Ammon's horn (tissue), 1 donor: ENCODE data around the gene TWNK.

Source experiments
- DNase-seq: peaks from one replicate; pipeline ENCODE4 v3.0.0-alpha.2; 2016; ENCODE audit warnings: low spot score

TWNK gene

DNA sequence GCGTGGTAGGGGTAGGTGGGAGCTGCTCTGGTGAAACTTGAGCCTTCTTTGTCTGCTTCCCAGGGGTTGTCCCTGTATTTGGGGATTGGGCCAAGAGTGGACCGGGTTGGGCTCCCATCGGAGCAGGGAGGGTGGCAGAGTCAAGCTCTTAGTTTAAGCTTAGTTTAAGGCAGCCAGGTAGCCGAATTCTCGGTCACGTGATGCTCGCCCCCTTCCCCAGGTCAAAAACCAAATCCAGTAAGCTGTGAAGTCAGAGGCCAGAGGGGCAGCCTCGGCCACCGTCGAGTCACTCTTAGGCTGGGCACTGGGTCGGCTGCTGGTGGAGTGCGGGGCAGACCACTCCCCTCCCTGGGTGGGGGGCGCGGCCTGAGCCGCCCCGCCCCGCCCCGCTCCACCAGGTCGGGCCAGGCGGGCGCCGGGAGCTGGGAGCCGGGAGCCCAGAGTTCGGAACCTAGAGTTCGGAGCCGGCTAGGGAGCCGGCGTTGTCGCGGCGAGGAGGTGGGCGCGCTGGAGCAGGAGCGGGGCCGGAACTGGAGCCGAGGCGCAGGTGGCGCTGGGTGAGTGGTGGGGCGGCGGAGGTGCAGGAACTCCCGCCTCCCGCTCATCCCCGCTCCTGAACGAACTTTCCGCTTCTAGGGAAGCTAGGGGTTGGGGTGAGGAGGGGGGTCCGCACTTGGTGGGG, 9.5 kb downstream of the TWNK start:
- no peak for DNase-seq

GRCh38 chr10:100997360-100998182, 10.2 kb downstream of the TWNK start:
- peak; percentile 64 for DNase-seq

DNA sequence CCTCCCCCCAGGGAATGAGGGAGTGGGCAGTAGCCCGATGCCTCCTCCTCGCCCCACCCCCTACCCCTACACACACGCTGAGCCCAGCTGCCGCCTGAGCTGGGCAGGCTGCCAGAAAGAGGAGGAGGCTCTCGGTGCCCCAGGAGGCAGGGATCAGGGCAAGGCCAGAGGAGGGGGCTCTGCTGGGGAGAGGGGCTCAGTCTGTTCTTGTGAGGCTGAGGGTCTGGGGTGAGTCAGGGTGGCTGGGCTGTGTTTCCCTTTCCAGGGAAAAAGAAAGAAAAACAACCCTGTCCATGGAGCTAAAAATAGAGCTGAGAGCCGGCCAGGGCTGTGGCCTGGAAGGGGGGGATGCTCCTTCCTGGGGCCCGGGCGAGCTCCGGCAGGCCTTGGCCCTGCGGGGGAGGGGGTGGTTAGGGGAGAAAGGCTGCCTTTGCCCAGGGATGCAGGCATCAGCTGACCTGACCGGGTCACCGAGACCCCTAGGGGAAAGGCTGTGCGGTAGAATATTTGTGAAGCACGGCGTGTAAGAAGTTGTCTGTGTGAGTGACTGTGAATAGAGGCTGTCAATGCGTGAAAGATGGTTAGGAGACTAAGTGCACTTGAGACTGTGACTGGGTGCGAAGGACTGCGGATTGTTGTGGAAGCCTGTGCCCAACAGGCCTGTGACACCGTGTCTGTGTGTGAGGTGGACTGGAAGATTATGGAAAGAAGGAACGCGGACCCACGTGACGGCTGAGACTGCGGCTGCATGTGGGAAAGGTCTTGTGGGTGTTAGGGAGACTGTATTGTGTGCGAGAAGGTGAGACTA, 11.0 kb downstream of the TWNK start:
- DNase-seq, result peak; percentile 95

DNA sequence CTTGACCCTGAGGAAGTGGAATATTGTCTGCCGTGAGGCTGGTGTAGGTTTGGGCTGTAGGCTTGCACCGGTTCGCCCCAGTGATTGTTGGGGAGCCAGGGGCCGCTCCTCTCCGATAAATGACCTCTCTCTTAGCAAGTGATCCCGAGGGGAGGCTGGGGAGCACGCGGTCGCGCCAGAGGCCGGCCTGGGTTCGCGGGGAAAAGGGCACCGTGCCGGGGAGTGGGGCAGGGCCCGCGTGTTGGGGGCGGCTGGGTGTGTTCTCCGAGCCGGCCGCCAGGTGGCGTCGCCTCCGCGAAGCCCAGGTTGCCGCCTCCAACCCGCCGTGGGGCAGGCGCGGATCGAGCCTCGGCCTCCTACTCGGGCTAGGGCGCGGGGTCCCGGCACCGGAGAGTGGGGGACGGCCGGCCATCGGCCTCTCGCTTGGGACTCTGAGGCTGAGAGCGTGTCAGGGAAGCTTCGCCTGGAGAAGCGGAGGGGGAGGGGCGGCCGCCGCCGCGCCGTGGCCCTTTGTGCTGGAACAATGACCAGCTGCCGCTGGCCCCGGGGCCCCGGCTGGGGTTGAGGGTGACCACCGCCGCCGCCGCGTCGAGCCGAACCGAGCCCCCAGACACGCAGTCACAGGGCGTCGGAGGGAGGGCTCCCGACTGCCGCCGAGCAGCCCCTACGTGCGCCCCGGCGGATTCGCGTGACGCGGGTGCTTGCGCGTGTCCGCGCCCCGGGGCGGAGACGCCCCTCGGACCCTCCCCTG, 11.8 kb downstream of the TWNK start:
- DNase-seq, result peak; percentile 84

DNA sequence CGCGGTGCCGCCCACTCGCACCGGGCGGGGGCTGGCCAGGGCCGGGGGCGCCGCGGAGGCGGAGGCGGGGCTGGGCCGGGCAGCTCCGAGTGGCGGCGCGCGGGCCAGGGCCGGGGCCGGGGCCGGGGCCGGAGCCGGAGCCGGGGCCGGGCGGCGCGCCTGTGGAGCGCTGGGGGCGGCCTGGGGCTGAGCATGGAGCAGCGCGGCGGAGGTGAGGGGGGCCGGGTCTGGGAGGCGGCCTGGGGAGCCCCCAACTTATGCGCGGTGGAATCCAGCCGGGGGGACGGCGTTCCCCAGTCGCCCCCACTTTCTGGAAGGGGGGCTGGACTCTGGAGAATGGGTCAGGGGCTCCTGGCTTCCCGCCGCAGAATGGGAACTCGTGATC, 12.4 kb downstream of the TWNK start, which contains the start of gene LZTS2:
TSS of gene LZTS2 (plus strand) at position 67 of the 385 bp plus-strand sequence. CDS start 2,731 bp downstream, outside the sequence.
- no peak for DNase-seq

DNA sequence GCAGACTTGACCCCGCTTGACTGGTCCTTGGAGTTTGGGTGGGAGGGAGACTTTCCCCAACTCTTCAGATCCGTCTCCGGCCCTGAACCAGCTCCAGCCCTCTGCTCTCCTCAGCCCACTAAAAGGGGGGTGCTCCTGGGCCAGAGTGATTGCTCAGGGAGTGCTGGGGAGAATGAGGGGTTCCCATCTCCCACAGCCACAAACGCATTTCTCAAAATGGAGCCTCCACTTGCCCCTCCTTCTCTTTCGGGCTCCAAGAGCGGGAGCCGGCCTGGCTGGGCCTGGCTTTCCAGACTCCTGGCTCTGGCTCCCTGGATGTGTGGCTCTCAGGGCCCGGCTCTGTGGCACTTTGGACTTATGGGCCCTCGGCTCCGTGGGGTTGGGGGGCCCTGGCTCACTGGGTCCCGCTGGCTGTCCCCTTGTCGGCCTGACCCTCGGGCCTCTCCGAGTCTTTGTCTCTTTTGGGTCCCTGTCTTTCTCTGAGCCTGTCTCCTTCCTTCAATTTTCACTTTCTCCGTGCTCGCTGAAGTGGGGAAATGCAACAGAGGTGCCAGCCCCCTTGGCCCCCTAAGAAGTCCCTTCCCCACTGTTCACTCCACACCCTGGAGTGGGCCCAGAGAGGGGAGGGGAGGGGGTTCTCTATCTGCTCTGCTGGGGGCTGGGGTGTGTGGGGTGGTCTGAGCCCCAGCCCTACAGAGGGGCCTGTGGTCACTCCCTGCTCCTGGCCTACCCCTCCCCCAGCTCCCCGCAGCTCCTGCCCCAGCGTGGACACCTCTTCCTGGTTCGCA, 13.0 kb downstream of the TWNK start:
- no peak for DNase-seq

DNA sequence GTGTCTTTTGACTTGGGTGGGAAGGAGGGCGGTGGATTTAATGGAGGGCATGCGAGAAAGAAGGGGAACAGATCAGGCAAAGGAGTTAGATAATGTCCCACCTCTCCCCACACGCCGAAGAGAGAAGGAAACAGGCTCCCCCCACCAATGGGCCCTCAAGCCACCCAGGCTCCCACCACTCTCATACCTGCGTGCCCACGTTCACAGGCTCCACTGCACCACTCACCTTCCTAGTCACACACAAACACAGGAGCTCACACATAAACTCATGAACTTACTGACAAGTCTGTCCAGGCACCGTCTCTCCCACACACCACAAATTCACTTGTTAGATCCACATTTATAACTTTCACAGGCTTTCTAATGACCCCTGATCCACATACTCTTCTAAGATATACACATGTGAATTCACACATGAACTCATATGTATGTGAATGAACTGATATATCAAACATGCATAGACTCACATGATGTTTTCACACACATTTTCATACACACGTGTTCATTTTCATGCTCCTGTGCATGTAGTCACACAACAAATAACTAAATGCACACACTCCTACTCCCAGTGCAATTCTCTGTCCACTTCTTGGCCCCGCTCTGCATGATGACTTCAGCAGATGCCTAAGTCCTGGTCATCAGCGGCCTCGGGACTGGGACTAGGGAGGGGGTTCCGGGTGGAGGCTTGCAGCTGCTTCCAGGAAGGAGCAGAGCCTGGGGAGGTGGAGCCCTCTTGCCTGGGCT, 13.7 kb downstream of the TWNK start:
- peak; percentile 85 for DNase-seq

GRCh38 chr10:101001659-101002035, 14.3 kb downstream of the TWNK start:
- no peak for DNase-seq

DNA sequence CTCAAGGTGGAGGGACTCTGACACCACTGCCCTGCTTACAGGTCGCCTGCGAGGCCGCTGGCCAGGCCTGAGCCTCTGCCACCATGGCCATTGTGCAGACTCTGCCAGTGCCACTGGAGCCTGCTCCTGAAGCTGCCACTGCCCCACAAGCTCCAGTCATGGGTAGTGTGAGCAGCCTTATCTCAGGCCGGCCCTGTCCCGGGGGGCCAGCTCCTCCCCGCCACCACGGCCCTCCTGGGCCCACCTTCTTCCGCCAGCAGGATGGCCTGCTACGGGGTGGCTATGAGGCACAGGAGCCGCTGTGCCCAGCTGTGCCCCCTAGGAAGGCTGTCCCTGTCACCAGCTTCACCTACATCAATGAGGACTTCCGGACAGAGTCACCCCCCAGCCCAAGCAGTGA, 15.1 kb downstream of the TWNK start:
- no peak for DNase-seq

GRCh38 chr10:101003639-101004206, 16.4 kb downstream of the TWNK start:
- no peak for DNase-seq

DNA sequence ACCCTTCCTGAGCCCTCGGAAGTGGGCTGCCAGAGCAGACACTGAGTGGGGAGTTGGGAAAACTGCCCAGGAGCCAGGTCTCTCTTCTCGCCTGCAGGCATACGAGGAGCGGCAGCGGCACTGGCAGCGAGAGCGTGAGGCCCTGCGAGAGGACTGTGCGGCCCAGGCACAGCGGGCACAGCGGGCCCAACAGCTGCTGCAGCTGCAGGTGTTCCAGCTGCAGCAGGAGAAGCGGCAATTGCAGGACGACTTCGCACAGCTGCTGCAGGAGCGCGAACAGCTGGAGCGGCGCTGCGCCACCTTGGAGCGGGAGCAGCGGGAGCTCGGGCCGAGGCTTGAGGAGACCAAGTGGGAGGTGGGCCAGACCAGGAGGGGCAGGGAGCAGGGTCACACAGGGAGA, 18.0 kb downstream of the TWNK start:
- no peak for DNase-seq

DNA sequence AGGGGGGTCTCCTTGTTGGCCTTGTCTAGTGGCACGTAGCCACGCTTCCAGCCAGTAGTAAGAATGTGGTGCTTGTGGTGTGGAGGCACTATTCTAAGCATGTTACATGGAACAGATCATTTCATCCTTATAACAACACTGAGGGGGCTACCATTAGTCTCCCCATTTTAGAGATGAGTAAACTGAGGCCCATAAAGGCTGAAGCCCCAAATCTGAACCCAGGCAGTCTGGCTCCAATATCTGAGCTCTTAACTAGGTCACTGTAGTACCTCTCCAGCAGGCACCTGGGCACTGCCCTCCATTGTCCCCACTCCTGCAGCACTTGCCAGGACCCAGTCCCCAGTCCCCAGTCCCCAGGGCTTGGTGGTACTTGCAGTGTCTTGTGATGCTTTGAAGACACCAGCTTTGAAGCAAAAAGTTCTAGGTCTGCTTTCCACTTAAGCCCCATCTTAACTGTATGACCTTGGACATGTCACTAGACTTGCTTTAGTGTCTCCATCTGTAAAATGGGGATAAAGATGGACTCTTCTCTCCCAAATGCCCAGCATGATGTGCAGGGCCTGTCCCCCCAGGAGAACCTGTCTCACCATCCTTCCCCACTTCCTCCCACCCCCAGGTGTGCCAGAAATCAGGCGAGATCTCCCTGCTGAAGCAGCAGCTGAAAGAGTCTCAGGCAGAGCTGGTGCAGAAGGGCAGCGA, 18.7 kb downstream of the TWNK start:
- DNase-seq, result no peak

DNA sequence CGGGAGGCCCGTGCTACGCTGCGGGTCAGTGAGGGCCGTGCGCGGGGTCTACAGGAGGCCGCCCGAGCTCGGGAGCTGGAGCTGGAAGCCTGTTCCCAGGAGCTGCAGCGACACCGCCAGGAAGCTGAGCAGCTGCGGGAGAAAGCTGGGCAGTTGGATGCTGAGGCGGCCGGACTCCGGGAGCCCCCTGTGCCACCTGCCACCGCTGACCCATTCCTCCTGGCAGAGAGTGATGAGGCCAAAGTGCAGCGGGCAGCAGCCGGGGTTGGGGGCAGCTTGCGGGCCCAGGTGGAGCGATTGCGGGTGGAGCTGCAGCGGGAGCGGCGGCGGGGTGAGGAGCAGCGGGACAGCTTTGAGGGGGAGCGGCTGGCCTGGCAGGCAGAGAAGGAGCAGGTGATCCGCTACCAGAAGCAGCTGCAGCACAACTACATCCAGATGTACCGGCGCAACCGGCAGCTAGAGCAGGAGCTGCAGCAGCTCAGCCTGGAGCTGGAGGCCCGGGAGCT, 19.3 kb downstream of the TWNK start:
- DNase-seq, result no peak

- DNase-seq, result no peak
Observed at GRCh38 chr10:101007099-101007711, 19.9 kb downstream of the TWNK start.

- peak; percentile 66 for DNase-seq
Observed at GRCh38 chr10:101007915-101008822, 20.8 kb downstream of the TWNK start.

DNA sequence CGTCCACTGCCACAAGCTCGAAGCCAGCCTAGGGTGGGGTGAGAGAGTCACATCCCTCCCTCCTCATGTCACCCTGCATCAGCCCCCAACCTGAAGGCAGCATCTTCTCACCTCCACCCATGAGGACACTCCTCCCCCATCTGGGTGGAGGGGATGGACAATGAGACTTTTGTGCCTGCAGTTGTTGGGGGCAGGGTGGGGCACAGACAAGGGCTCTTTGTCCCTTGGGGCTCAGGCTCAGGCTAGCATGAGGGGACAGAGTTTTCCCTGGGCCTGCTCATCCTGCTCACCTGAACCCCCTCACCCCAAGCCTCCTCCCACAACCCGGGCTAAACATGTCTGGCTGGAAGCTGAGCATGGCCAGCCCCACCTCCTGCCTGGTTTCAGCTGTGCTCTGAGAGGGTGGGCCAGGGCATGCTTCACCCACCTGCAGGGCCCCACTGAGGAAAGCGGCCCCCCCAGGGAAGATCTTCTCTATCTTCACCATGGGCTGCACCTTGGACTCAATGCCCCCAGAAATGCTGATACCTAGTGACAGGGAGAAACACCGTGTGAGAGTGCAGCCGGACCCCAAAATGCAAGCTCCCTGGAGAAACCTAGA, 21.6 kb downstream of the TWNK start:
- peak; percentile 90 for DNase-seq

GRCh38 chr10:101010329-101010728, 23.0 kb downstream of the TWNK start:
- no peak for DNase-seq
